GM10266 (cell line): ENCODE data around the gene NHS.

Experiments
- DNase-seq: peaks from one replicate; pipeline ENCODE4 v3.0.0; 2012; ENCODE audit errors: extremely low spot score
- CTCF ChIP-seq: IDR thresholded peaks from 2 replicates; pipeline ENCODE4 v1.5.1; 2012; ENCODE audit warnings: mild to moderate bottlenecking, low read depth; ENCODE audit not compliant: control insufficient read depth, insufficient read depth; ENCODE audit errors: missing control alignments

Gene NHS

GRCh38 chrX:17553469-17553868, 178.5 kb downstream of the NHS start:
- DNase-seq: no peak
- TF ChIP-seq CTCF: no peak

GRCh38 chrX:17553961-17554482, 179.0 kb downstream of the NHS start:
- TF ChIP-seq CTCF: no peak
- no peak for DNase-seq

GRCh38 chrX:17554914-17555313, 179.9 kb downstream of the NHS start:
- no peak for DNase-seq
- no peak for TF ChIP-seq CTCF

- no peak for DNase-seq
- TF ChIP-seq CTCF: no peak
These were observed 180.8 kb downstream of the NHS start for GRCh38 chrX:17555846-17556245.

GRCh38 chrX:17559728-17560379, 184.9 kb downstream of the NHS start:
- no peak for DNase-seq
- no peak for TF ChIP-seq CTCF

- no peak for TF ChIP-seq CTCF
- DNase-seq: no peak
These were observed 185.4 kb downstream of the NHS start for GRCh38 chrX:17560385-17560784.

GRCh38 chrX:17563076-17563475, 188.1 kb downstream of the NHS start:
- no peak for DNase-seq

More at GRCh38 chrX:17563076-17563475, 188.1 kb downstream of the NHS start:
- no peak for TF ChIP-seq CTCF
